Adrenal gland (tissue), 5 donors: ENCODE data around the gene DAPL1.

ENCODE experiments used
- POLR2A ChIP-seq, 2 donors: fragments of 450-650 bp; IDR thresholded peaks; one replicate each; pipeline ENCODE4 v1.6.1; 2017; ENCODE audit warnings: antibody characterized with exemption in 2 of 2, mild to moderate bottlenecking in 2 of 2, moderate library complexity in 1 of 2
- TF ChIP-seq, protein P1 (sequence below), 6 experiments: fragments of 450-650 bp in 4 of 6; fragments of 200-600 bp in 2 of 6; sonication (generic) in 1 of 6; IDR thresholded peaks; 1 replicate in 5 of 6; 2 replicates in 1 of 6; pipeline versions ENCODE4 v1.5.1 to v1.8.0; 2016 to 2021; ENCODE audit warnings: antibody characterized with exemption in 6 of 6, mild to moderate bottlenecking in 2 of 6, moderate library complexity in 1 of 6
- donor health status: DM: no; HTN: no; CAD: no.

DNA sequence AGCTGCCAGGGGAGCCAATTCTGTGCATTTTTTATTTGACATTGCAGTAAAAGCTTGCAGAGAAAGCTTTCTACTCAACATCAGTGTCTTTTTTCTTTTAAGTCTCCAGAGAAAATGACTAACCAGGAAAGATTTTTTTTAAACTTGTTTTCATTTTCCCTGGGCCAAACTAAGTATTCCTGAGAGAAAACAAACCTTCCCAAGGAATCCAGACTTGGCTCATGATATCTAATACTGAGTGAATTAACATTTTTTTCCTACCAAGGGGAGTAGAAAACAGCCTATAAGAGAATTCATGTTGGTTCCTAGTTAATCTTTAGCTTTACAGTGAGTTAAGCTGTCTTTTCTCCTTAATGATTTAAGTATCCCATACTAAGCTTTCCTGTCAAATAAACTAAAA lies 46.7 kb downstream of the DAPL1 start:
- TF ChIP-seq, protein P1, sequence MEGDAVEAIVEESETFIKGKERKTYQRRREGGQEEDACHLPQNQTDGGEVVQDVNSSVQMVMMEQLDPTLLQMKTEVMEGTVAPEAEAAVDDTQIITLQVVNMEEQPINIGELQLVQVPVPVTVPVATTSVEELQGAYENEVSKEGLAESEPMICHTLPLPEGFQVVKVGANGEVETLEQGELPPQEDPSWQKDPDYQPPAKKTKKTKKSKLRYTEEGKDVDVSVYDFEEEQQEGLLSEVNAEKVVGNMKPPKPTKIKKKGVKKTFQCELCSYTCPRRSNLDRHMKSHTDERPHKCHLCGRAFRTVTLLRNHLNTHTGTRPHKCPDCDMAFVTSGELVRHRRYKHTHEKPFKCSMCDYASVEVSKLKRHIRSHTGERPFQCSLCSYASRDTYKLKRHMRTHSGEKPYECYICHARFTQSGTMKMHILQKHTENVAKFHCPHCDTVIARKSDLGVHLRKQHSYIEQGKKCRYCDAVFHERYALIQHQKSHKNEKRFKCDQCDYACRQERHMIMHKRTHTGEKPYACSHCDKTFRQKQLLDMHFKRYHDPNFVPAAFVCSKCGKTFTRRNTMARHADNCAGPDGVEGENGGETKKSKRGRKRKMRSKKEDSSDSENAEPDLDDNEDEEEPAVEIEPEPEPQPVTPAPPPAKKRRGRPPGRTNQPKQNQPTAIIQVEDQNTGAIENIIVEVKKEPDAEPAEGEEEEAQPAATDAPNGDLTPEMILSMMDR (IDR thresholded peaks at IDR 0.05): no peak
- no peak for TF ChIP-seq POLR2A (IDR thresholded peaks at IDR 0.05)
